ENCODE data around the gene PALM.
A peak's percentile ranks its signal among the peaks of the same experiment; 100 is the strongest.

- TF ChIP-seq CTCF (IDR thresholded peaks at IDR 0.05; ENCODE audit: insufficient read depth, low read depth, low read length) (peak; percentile 22), EZH2 (IDR thresholded peaks at IDR 0.05; ENCODE audit: insufficient read depth, low read length) (no peak)
These were observed 62.6 kb downstream of the PALM start for GRCh38 chr19:771332-771785.
